GM19463 (cell line): ENCODE measurements around the gene RTEL1.

ENCODE experiments used
- ATAC-seq: cut with Tn5 transposase; IDR thresholded peaks from one replicate; pipeline ENCODE4 v1.9.1; 2021; ENCODE audit warnings: mild to moderate bottlenecking, moderate library complexity; ENCODE audit not compliant: unreplicated experiment

RTEL1 gene

DNA sequence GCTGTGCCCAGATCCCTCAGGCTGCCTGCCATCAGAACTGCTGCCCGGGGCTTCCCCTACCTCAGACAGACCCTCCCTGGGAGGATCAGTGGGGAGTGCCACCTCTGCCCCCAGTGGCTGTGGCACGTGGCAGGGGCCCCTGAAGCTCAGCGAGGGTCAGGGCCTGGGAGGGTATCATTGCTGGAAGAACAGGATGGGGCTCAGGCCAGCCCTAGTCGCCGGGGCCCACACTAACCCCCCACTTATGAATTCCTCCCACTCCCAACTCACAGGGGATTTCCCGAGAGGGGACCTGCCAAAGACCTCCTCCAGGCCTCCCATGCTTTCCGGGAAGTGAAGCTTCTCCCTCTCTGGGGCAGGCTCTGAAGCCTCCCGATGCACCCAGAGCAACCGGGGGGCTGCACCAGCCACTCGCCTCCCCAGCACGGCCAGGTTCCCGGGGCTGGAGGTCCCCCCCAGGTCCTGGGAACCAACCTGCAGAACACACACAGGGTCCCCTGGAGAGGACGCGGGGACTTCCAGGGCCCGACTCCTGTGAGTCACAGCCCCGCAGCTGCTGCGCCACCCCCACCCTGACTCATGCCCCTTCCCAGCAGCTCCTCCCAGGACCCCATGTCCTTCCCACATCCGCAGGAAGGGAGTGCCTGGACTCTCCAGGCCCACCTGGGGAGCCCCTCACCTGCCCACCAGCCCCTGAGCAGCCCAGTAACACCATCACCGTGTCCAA is 40.8 kb downstream of the RTEL1 start:
- no peak for ATAC-seq

DNA sequence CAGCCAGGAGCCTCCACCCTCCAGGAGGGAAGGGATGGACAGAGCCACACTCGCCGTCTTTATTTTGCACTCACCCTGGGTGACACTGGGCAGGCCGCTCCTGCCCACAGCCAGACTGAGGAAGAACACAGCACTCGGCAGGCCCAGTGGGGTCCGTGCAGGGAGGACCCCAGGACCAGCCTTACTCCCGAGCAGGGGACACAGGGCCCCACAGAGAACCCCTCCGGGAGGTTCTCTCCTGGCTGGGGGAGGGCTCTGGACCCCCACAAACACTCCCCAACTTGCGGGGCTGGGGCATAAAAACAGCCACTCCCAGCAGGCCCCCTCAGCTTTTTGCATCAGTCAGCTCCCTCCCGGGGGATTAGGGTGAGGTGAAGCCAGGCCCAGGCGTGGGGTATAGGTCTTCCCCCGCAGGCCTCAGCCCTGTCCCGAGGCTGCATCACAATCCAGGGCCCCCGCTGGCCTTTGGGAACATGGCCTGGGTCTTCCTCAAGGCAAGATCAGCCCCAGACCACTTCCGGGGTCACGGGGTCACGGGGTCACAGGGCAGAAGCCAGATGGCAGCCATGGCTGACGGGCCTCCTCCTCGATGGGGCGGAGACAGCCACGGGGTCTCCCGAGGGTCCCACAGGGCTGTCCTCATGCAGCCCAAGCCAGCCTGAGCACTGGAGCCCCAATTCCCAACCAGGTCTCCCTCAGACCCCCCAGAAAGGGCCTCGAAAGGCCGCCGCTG is 41.5 kb downstream of the RTEL1 start:
- no peak for ATAC-seq

DNA sequence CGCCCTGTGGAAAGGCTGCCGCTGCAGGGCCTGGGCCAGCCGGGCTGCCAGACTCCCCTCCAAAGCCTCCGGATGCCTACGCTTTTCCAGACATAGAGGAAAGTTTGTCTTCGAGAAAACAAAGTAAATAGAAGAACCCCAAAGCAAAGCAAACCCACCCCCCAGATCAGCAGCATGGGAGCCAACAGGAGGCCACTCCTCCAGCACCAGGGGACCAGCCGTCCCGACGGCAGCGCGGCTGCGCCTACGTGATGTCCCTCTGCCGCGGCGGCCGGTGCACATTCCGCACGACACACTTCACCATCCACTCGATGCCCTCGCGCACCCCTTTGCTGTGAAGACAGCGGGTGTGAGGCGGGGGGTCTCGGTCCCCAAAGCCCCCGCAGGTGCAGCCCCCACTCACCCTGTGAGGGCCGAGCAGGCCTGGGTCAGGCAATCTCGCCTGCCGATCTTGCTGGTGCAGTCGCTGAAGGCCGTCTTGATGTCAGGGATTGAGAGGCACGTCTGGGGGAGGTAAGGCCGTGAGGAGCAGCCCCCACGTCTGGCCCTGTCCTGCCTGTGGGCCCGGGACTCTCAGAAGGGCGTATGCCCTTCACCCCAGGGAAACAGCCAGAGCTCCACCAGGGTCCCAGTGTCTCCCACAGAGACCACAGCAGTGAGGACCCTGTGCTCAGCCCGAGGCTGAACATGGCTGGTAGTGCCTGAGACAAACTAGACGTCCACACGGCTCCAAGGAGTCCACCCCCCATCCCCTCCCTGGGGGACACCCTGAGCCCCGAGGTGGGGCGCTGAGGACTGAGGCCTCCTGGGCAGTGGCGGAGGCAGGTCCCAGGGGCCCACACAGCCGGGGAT is 42.3 kb downstream of the RTEL1 start:
- no peak for ATAC-seq

DNA sequence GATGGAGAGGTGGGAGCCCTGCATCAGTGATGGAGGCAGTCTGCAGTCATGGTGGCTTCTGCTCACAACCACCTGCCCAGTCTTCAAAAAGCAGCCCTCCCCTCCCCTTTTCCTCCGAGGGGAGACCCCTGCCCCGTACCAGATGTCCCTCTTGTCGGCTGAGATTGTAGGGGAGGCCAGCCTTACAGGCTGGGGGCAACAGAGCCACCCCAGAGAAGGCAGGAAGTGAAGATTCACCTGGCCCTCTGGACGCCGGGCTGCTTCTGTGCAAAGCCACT is 42.9 kb downstream of the RTEL1 start:
- ATAC-seq: no peak

DNA sequence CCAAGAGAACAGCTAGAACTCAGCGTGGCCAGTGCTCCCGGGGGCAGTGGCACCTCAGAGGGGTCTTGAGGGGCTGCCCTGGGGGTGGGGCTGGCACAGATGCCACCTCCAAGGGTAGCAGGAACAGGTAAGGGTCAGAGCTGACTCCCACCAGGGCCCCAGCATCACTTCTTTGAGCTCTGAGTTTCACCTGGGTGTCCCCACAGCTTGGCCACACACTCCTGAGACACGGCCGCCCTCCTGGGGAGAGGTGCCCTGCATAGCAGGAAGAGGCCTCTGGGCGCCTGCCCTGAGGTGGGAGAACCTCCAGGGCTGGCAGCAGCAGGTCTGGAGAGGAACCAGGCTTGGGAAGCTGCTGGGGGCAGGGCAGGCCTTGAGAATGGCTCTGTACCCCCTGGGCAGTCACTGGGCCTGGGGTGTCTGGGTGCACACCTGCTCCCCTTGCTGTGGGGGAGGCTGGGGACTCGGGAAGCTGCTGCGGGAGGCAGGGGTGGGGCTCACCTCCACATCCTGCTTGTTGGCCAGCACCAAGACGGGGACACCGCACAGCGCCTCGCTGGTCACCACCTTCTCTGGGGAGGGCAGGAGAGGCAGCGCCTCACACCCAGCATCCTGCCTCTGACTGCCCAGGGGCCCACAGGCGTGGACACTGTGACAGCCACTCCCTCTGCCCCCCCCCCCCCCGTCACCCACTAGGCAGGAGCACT is 43.4 kb downstream of the RTEL1 start:
- no peak for ATAC-seq

DNA sequence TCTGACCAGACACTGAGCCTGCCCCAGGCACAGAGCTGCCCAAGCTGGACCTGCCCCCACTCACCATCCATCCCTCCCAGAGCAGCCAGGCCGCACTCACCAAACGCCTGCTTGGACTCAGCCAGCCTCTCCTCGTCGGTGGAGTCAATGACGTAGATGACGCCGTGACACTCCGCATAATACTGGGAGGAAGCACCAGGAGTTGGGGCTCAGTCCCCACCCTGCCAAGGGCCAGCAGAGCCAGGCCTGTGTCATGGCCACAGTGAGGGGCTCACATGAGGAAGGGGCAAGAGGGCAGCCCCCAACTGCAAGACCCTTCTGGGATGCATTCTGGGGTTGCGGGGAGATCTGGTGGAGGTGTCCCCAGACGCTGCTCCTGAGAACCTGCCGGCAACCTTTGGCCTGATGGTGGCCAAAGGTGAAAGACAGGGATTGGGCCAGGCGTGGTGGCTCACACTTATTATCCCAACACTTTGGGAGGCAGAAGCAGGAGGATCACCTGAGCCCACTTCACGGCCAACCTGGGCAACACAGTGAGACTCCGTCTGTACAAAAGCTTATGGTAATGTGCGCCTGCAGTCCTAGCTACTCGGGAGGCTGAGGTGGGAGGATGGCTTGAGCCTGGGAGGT is 44.0 kb downstream of the RTEL1 start:
- no peak for ATAC-seq

DNA sequence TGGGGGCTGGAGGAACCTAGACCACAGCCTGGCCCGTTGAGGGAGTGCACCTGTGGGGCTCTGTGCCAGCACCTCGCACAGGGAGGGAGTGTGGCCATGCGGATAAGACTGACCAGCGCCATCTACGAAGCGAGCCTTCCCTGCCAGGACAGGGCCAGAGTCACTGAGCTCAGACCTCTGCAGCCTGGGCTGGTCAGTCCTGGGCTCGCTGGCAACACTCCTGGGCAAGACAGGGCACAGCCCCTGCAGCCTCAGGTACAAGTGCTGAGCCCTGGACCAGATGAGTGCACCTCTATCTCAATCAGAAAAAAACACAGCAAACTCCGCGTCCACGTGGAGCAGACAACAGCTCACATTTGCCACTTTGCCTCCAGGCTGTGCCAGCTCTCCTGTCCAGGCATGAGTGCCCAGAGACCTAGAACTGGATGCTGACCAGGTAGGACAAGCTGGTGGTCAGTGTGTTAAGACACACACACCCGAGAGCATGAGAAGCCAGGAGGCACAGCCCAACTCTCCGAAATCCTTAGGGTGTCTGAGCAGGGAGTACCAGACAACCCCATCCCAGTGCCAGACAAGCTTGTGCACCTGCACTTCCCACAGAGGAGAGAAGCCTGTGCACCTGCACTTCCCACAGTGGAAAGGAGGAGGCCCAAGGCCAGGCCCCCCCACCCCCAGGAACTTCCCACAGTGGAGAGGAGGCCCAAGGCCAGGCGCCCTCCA is 44.8 kb downstream of the RTEL1 start:
- ATAC-seq: no peak

DNA sequence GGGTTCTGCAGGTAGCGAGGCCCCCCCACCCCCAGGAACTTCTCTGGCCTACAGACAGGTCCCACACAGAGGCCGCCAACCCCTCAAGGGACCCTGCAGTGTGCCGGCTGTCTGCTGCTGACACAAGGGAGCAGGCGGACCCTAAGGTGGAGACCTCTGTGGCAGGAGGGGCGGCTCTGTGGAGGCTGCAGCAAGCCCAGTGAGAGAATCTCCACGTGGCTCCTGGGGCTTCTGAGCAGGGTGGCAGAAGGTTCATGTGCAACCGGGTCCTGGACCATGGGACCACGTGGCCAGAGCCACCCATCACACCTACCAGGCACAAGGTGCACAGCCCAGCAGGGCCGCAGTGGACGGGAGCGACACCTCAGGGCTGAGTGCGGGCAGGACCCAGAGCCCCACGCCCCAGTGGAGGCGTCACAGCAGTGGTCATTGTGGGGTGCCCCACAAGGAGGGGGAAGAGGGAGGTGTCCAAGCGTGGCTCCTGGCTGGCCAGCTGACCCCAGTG is 45.4 kb downstream of the RTEL1 start:
- no peak for ATAC-seq

DNA sequence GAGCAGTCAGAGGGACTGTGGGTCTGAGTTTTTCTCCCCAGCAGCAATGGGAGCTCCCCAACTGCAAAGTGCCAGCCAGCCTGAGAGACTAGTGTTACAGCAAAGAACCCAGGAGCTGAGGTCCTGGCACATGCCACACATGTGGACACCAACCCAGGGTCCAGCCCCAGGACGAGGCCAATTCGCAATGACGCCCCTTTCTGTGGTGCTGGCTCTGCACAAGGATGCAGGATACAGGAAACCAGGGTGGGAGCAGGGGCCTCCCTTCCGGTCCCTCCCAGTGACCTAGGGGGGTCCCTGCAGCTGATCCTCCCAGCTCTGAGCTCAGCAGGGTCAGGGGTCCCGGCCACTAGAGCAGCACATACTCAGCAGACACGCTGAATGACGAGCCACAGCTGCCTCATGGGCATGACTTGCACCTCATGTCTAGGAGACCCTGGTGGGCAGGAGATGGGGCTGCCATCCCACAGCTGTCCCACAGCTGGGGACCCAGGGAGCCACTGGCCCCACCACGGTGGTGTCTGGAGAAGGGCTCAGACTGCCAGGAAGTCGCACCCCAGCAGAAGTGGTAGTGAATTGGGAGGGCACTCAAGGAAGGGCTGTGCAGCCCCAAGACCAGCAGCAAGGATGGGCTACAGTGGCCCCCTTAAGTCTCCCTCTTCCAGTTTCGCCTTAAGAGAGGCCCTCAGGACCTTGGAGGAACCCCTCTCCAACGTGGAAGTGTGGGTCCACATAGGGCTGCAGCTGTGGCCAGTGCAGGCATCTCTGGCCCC is 46.0 kb downstream of the RTEL1 start:
- ATAC-seq: no peak

DNA sequence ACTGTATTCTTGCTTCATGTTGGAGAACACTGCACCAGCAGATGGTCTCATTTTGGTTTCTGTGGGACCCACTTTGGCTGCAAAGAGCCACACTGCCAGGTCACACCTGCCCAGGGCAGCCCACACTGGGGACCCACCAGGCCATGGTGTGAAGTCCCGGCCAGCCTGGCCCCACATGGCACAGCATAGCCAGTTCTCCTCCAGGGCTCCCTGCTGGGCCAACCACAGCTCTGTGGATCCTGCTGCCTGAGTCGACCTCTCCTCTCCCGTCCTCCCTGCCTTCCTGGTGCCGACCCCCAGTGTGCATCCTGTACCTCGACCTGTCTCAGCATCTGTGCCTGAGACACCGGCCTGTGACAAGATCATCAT is 46.6 kb downstream of the RTEL1 start:
- ATAC-seq: no peak

DNA sequence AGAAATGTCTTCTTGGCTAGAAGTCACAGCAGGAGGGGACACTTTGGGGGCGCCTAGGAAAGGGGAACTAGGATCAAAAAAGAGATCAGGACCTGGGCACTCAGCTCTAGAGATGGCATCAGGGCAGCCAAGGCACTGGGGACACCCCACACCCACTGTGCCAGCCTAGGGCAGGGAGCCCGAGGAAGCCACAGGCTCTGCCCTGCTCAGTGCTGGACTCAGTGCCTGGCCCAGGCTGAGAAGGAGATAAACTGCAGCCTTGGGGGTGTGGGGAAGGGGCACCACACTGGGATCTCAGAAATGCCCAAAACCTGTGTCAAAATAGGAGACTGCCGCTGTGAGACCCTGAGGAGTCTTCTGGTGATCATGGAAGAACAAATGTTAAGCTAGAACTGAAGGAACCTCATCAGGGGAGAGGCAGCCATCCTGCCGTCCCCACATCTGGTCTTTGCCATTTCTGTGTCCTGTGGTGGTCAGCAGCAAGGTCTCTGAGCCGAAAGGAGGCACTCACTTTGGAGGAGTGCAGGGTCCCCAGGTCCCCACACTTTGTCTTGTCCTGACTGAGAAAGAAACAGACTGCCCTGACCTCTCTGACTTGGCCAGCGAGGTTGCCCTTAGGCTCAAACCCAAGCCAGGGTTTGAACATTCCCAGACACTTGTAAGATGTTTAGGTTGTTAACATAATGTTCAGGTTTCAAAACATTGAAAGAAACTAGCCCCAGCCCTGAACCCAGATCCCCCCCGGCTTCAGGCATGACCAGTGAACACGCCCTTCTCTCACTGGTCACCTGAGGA is 47.3 kb downstream of the RTEL1 start:
- ATAC-seq: no peak

DNA sequence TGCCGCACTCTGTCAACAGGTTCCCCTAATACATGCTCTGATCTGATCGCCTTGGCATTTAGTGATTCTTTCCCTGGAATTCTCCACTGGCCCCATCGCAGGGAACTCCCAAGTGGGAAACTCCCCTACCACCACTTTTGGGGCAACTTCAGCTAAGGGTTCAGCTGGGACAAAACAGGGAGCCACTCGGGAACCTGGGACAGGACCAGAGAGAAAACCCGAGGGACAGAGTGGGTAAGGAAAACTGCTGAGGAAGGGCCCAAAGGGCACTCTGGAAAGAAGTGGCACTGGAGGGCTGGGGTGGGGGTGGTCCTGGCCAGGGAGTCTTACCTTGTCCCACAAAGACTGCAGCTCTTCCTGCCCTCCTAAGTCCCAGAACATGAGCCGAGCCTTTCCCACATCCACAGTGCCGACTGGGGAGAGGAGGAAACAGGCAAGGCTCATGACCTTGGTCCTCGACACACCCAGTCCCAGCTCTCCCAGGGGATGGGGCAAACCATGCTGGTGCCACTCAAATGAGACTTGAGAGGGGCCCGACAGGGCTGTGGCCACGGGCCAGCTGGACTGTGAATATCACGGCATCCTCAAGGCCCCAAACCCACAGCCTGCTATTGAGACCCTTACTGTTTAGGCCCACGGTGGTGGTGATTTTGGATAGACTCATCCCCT is 48.0 kb downstream of the RTEL1 start:
- ATAC-seq: no peak

DNA sequence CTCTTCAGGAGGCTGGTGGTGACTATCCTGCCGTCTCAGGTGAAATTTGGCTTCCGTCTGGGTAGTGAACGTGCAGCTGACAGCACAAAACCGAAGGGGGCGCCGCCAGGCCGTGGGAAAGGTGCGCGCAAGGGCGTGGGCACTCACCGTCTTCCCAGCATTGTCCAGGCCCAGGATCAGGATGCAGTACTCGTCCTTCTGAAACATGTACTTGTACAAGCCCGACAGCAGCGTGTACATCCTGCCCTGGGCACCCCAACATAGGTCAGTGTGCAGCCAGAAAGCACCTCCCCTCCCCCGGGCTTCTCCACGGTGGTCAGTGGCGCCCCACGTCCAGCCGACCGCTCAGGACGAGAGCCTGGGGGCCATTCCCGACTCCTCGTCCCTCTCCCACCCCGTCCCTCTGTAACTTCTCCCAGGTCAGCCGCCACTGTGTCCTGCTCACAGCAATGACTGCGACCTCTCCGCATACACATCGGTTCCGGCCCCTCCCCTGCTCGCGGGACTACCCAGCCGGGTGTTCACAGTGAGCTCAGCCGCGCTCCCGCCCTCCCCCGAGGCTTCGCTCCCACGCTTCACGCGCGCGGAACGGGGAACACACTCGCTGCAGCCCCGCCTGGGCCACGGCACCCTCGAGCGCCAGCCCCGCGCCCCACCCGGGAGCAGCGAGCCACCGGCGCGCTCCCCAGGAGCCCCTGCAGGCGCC is 48.9 kb downstream of the RTEL1 start:
- ATAC-seq: peak; percentile 30

DNA sequence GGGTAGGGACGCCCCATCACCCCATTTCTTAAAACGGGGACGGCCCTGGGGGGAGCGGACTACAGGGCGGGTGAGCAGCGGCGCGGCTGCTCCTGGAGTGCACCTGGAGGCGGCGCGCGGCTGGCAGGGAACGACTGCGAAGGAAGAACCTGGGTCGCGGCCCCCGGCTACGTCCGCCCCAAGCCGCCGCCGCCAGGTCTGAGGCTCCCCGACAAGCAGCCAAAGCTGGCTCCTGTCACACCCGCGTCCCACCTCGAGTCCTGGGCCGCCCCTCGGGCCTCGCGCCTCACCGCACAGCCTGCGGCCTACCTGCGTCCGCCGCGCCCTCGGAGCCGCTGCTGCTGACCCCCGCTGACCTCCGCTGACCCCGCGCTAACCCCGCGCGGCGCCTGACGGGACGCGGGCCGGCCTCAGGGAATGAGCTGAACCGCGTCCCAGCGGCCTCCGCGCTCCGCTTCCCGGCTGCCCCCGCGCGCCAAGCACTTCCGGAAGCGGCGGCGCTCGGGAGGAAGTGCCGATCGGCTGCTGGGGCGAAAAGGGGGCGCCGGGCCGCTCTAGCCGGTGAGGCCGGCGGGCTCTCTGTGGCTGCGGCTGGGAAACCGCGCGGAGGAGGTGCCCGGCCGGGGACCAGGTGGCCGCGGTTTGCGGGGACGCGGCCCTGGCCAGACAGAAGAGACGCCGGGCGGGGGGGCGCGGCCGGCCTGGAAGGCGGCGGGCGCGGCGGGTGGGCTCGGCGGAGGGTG is 49.6 kb downstream of the RTEL1 start, which contains the start of the genes ARFRP1 and ZGPAT:
Gene ARFRP1 (minus strand): TSS at position 419 of the 743 bp plus-strand sequence. CDS start 885 bp downstream, outside the sequence.
Gene ZGPAT (plus strand): TSS at position 482 of the 743 bp plus-strand sequence. CDS start 542 bp downstream, outside the sequence.
- peak; percentile 77 for ATAC-seq

DNA sequence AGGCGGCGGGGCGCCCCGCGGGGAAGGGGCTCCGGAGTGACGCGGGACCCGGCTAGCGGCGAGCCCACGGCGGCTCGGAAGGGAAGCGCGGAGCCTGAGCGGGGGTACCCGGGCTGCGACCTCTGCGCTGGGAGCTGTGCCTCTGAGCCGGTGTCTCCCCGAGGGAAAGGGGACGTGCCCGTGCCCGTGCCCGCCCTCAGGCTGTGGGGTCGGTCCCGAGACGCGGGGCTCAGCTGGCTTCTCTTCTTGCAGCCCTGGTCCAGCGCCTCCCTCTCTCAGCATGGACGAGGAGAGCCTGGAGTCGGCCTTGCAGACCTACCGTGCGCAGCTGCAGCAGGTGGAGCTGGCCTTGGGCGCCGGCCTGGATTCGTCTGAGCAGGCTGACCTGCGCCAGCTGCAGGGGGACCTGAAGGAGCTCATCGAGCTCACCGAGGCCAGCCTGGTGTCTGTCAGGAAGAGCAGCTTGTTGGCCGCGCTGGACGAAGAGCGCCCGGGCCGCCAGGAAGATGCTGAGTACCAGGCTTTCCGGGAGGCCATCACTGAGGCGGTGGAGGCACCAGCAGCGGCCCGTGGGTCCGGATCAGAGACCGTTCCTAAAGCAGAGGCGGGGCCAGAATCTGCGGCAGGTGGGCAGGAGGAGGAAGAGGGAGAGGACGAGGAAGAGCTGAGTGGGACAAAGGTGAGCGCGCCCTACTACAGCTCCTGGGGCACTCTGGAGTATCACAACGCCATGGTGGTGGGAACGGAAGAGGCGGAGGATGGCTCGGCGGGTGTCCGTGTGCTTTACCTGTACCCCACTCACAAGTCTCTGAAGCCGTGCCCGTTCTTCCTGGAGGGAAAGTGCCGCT is 50.4 kb downstream of the RTEL1 start:
- no peak for ATAC-seq
